Measurements from ENCODE around the gene PSMB3.

GRCh38 chr17:38725066-38725465 lies 27.5 kb upstream of the PSMB3 start:
- no peak for TF ChIP-seq CTCF (IDR thresholded peaks at IDR 0.05)
- TF ChIP-seq POLR2AphosphoS5 (IDR thresholded peaks at IDR 0.05; ENCODE audit: low read depth, low read length) = no peak
- TF ChIP-seq, protein P1, sequence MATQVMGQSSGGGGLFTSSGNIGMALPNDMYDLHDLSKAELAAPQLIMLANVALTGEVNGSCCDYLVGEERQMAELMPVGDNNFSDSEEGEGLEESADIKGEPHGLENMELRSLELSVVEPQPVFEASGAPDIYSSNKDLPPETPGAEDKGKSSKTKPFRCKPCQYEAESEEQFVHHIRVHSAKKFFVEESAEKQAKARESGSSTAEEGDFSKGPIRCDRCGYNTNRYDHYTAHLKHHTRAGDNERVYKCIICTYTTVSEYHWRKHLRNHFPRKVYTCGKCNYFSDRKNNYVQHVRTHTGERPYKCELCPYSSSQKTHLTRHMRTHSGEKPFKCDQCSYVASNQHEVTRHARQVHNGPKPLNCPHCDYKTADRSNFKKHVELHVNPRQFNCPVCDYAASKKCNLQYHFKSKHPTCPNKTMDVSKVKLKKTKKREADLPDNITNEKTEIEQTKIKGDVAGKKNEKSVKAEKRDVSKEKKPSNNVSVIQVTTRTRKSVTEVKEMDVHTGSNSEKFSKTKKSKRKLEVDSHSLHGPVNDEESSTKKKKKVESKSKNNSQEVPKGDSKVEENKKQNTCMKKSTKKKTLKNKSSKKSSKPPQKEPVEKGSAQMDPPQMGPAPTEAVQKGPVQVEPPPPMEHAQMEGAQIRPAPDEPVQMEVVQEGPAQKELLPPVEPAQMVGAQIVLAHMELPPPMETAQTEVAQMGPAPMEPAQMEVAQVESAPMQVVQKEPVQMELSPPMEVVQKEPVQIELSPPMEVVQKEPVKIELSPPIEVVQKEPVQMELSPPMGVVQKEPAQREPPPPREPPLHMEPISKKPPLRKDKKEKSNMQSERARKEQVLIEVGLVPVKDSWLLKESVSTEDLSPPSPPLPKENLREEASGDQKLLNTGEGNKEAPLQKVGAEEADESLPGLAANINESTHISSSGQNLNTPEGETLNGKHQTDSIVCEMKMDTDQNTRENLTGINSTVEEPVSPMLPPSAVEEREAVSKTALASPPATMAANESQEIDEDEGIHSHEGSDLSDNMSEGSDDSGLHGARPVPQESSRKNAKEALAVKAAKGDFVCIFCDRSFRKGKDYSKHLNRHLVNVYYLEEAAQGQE (IDR thresholded peaks at IDR 0.05; ENCODE audit: insufficient read depth in 1 of 2, low read depth in 2 of 2, low read length in 1 of 2) = no peak
